ENCODE data around the gene SLC39A8. TPM values are rescaled to one million over a fixed set of nuclear protein-coding genes. Genes with fewer than 3 reads are reported as not detected.
"Not testable (repeated sequence)": the region's sequence is repeated elsewhere in the genome, so short reads cannot be mapped to it uniquely, and the experiment has no call there.

The SLC39A8 gene
- total RNA-seq, 2 donors from 2014 or later, result 64.4 to 76.4 TPM

GRCh38 chr4:102247041-102247440 lies 98.2 kb downstream of the SLC39A8 start:
- DNase-seq, result no peak
- Histone ChIP-seq H3K9ac (ENCODE audit: extremely low read depth, low read length, poor library complexity, severe bottlenecking) (no peak overlapping the region), H3K4me1 (ENCODE audit: control insufficient read depth, insufficient read depth, low read length) (no peaks in the 10 kb centered on the region), H3K27ac (ENCODE audit: low read depth, low read length) (no peak overlapping the region), H3K36me3 (ENCODE audit: control insufficient read depth, insufficient read depth, low read length) (no peaks in the 10 kb centered on the region), H3K9me3 (ENCODE audit: control insufficient read depth, low read length) (no peaks in the 10 kb centered on the region), H3K27me3 (ENCODE audit: control insufficient read depth, insufficient read depth, low read length, poor library complexity, severe bottlenecking) (no peaks in the 10 kb centered on the region), H3K4me3 (ENCODE audit: low read length) (no peak overlapping the region)
- peaks cover 3% of the 10 kb centered on the region for H3K36me3 Mint-ChIP-seq (ENCODE audit: low read depth)
- no peaks in the 10 kb centered on the region for H3K27me3 Mint-ChIP-seq (ENCODE audit: insufficient read depth)
- no peak for TF ChIP-seq CTCF (conservative IDR thresholded peaks at IDR 0.05)
- WGBS, 2 experiments (ENCODE audit: insufficient coverage in 1 of 2, insufficient read length in 1 of 2), result no CpG with 5 or more reads among the region's 1 CpG
- no peaks in the 10 kb centered on the region for H3K4me1 Mint-ChIP-seq
- peaks cover 28% of the 10 kb centered on the region for H3K9me3 Mint-ChIP-seq
- no peak overlapping the region for H3K27ac Mint-ChIP-seq
- H3K4me3 Mint-ChIP-seq, result no peak overlapping the region

- Histone ChIP-seq H3K9me3 (ENCODE audit: control insufficient read depth, low read length) (no peaks in the 10 kb centered on the region), H3K4me1 (ENCODE audit: control insufficient read depth, insufficient read depth, low read length) (no peaks in the 10 kb centered on the region), H3K27ac (ENCODE audit: low read depth, low read length) (no peak overlapping the region), H3K4me3 (ENCODE audit: low read length) (no peak overlapping the region), H3K36me3 (ENCODE audit: control insufficient read depth, insufficient read depth, low read length) (no peaks in the 10 kb centered on the region), H3K27me3 (ENCODE audit: control insufficient read depth, insufficient read depth, low read length, poor library complexity, severe bottlenecking) (no peaks in the 10 kb centered on the region), H3K9ac (ENCODE audit: extremely low read depth, low read length, poor library complexity, severe bottlenecking) (no peak overlapping the region)
- TF ChIP-seq CTCF (conservative IDR thresholded peaks at IDR 0.05), result no peak
- no peak overlapping the region for H3K4me3 Mint-ChIP-seq
- H3K36me3 Mint-ChIP-seq (ENCODE audit: low read depth), result peaks cover 3% of the 10 kb centered on the region
- H3K27me3 Mint-ChIP-seq (ENCODE audit: insufficient read depth), result no peaks in the 10 kb centered on the region
- no peak for DNase-seq
- no peaks in the 10 kb centered on the region for H3K4me1 Mint-ChIP-seq
- H3K27ac Mint-ChIP-seq, result no peak overlapping the region
- WGBS, 2 experiments (ENCODE audit: insufficient coverage in 1 of 2, insufficient read length in 1 of 2), result 85 to 92% methylated on average over 3 to 4 of the region's 4 CpGs
- peaks cover 28% of the 10 kb centered on the region for H3K9me3 Mint-ChIP-seq
These were observed 98.9 kb downstream of the SLC39A8 start for GRCh38 chr4:102246416-102246815.

GRCh38 chr4:102244878-102245535 lies 100.3 kb downstream of the SLC39A8 start:
- no peaks in the 10 kb centered on the region for H3K4me1 ChIP-seq (ENCODE audit: control insufficient read depth, insufficient read depth, low read length)
- WGBS, 2 experiments (ENCODE audit: insufficient coverage in 1 of 2, insufficient read length in 1 of 2), result 84% methylated on average over 13 to 23 of the region's 23 CpGs
- Mint-ChIP-seq H3K27ac (no peak overlapping the region), H3K4me1 (no peaks in the 10 kb centered on the region), H3K27me3 (ENCODE audit: insufficient read depth) (no peaks in the 10 kb centered on the region), H3K36me3 (ENCODE audit: low read depth) (peaks cover 3% of the 10 kb centered on the region), H3K9me3 (peaks cover 32% of the 10 kb centered on the region), H3K4me3 (no peak overlapping the region)
- no peak overlapping the region for H3K27ac ChIP-seq (ENCODE audit: low read depth, low read length)
- H3K9ac ChIP-seq (ENCODE audit: extremely low read depth, low read length, poor library complexity, severe bottlenecking), result no peak overlapping the region
- DNase-seq, result no peak
- H3K4me3 ChIP-seq (ENCODE audit: low read length), result no peak overlapping the region
- H3K27me3 ChIP-seq (ENCODE audit: control insufficient read depth, insufficient read depth, low read length, poor library complexity, severe bottlenecking), result no peaks in the 10 kb centered on the region
- no peaks in the 10 kb centered on the region for H3K36me3 ChIP-seq (ENCODE audit: control insufficient read depth, insufficient read depth, low read length)
- H3K9me3 ChIP-seq (ENCODE audit: control insufficient read depth, low read length), result no peaks in the 10 kb centered on the region
- TF ChIP-seq CTCF (conservative IDR thresholded peaks at IDR 0.05), result no peak

- not testable (repeated sequence) for H3K9me3 ChIP-seq (ENCODE audit: control insufficient read depth, low read length); H3K36me3 Mint-ChIP-seq (ENCODE audit: low read depth); H3K4me1 ChIP-seq (ENCODE audit: control insufficient read depth, insufficient read depth, low read length); H3K4me3 ChIP-seq (ENCODE audit: low read length); H3K36me3 ChIP-seq (ENCODE audit: control insufficient read depth, insufficient read depth, low read length); H3K27ac ChIP-seq (ENCODE audit: low read depth, low read length); H3K4me1 Mint-ChIP-seq; H3K4me3 Mint-ChIP-seq; H3K27me3 Mint-ChIP-seq (ENCODE audit: insufficient read depth); H3K27ac Mint-ChIP-seq; H3K9ac ChIP-seq (ENCODE audit: extremely low read depth, low read length, poor library complexity, severe bottlenecking); H3K27me3 ChIP-seq (ENCODE audit: control insufficient read depth, insufficient read depth, low read length, poor library complexity, severe bottlenecking); DNase-seq
- peaks cover 26% of the 10 kb centered on the region for H3K9me3 Mint-ChIP-seq
- 73 to 77% methylated on average over 3 to 5 of the region's 5 CpGs for WGBS, 2 experiments (ENCODE audit: insufficient coverage in 1 of 2, insufficient read length in 1 of 2)
These were observed 102.0 kb downstream of the SLC39A8 start for GRCh38 chr4:102243296-102243695.
